Hematopoietic multipotent progenitor cell (in vitro differentiated cells): ENCODE data around the gene ZNF462. TPM values are rescaled to one million over a fixed set of nuclear protein-coding genes. Genes with fewer than 3 reads are reported as not detected.

ENCODE experiments used
- DNase-seq, 3 donors: peaks; one replicate each; pipeline ENCODE4 v3.0.0-alpha.2; 2011 to 2015; ENCODE audit warnings: low read depth in 2 of 3, low spot score in 2 of 3
- total RNA-seq: library from RNA; depleted of rRNA; stranded (reverse); fragments of >200 nt; gene quantifications from one replicate; pipeline ENCODE4 v1.2.3, GENCODE V29; 2012

The ZNF462 gene
- total RNA-seq, 1 donor, result 6.5 TPM

DNA sequence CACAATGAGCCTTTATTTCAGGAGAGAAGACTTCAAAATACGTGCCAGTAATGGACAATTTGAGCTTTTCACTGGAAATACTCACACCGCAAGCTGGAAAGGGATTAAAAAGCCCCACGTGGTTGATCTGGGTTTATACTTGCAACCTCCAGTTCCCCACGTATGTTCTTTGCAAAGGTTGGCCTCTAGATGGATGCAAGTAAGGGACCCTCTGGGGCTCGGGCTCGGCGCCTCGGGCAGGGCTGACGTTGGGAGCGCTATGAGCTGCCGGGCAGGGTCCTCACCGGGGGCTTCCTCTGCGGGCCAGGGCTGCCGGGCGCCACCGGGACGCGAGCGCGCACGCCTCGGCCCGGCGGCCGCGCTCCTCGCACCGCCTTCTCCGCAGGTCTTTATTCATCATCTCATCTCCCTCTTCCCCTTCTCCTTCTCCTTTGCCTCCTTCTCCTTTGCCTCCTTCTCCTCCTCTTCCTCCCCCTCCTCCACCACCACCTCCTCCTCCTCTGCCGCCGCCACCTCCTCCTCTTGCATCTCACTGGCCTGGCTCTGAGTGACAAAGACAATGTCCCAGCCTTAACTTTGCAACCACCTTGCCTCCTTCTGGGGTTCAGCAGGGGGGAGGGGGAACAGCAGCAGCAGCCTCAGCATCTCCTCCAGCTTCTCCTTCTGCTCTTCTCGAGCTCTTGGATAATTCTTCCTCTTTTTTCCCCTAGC, 701 bp upstream of the ZNF462 start:
- peak in 1 of 3 donors; percentile 48 for DNase-seq

DNA sequence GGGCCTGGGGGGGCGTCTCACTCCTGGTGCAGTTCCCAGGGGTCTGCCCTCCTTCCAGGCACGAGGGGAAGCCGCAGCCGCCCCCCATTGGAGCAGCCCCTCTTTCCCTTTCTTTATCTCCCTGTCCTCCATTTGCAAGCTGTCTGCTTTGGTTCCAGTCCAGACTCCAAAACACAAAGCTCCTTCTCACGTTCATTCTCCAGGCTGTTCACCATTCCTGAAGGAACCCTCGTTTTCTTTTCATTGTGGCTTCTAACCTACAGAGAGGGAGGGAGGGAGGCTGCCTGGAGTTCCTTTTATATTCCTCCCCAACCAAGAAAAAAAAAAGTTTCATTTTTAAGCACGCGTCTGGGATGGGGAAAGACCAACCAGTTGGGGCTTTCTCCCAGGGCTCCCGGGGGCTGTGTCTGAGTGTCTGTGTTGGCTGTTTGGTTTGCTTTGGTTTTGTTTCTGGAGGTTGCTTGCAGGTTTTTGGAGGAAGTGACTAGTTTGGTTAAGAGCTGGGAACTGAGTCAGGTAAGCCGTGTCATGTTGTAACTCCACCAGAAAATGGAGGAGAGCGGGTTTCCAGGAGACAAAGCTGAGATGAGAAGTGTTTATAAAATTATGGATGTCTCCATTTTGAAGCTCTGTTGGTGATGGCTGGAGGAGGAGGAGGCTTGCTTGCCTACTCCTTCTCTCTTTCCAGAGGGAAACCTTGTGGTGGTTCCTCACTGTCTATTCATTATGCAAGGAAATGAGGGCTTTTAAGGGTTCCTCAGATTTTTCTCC, 1.6 kb downstream of the ZNF462 start:
- DNase-seq, result peak in 1 of 3 donors; percentile 20

- no peak for DNase-seq
Observed at GRCh38 chr9:106866243-106866642, 3.3 kb downstream of the ZNF462 start.

DNA sequence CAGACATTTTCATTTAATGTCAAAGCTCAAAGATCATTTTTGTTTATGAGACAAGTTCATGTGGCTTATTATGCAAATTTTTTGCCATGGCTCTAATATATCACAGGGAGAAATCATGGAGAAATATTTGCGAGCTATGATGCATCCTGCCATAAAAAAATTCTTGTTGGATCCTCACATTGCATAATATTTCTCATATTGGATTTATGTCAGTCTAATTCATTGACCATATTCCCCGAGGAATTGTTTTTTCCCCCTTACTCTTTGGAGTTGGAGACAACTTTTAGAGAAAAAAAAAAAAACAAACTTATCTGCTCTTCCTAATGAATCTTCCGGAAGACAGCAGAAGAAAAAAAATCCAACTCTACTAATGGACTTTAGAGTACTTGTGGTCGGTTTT, 4.3 kb downstream of the ZNF462 start:
- DNase-seq, result no peak

DNA sequence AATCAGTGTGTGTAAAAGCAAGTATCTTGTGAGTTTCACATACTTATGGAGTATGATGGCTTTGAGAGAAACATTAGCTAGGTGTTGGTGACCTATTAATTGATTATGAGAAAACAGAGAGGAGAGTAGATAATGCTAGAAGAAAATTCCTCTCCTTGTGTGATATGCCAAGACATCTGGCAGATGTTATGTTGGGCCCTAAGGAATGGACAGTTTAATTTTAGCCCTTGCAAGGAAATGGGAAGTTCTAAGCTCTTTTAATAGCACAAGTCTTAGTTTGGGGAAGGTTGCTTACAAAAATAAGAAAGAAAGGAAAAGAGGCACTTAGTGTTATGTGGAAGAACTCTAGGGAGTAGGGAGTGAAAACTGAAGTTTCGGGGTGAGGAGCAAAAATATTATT, 5.1 kb downstream of the ZNF462 start:
- no peak for DNase-seq

DNA sequence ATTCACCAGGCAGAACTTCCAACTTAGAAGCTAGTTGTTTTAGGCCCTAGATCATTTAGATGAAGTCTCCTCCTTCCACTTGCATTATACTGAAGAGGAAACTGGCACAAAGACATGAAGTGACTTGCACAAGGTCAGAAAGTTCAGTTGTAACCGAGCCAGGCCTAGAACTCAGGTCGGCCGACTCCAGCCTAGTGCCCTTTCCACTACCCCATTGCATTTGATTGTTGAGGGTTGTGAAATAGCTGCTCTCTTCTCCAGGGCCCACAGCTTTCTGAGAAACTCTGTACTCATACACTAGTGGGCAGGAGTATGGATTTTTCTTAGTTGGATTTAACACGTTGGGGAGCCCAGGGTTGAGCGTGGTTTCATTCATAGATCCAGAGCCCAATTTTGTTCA, 5.6 kb downstream of the ZNF462 start:
- DNase-seq, result no peak

- no peak for DNase-seq
Observed at GRCh38 chr9:106869028-106869427, 6.1 kb downstream of the ZNF462 start.

GRCh38 chr9:106869458-106869857, 6.5 kb downstream of the ZNF462 start:
- DNase-seq, result no peak

GRCh38 chr9:106872641-106873040, 9.7 kb downstream of the ZNF462 start:
- DNase-seq, result no peak

DNA sequence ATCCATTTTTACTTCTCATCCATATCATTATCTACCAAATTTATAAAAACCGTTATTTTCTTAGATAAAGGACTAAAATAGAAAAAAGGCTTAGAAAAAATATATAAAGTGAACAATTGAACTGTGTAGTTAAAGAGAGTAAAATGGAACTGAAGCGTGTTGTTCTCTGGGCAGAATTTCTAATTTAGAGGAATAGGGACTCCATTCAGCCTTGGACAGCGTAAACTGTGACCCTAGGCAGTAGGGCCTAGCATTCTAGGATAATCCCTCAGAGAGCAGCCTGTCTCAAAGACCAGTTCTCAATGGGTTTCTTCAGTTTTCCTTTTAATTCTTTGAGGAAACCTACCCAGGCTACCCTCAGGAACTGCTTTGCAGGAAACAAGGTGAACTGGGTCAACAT, 11.1 kb downstream of the ZNF462 start:
- DNase-seq, result no peak

GRCh38 chr9:106874652-106875051, 11.7 kb downstream of the ZNF462 start:
- DNase-seq, result no peak

DNA sequence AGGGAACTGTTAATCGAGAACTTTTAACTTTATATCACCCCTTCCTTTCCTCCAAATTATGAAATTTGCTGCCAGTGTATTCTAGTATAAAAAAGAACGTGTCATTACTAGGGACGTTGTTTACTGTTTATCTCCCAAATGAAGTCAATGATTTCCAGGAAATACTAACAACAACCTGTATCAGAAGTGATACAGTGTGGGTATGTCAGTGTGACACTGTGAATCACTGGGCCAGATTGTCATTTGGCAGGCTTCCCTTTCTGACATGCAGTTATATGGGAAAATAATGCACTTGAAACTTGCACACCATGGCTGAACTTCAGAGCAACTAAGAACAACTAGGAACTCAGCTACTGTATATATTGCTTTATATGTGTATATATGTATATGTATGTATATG, 12.6 kb downstream of the ZNF462 start:
- DNase-seq, result no peak

DNA sequence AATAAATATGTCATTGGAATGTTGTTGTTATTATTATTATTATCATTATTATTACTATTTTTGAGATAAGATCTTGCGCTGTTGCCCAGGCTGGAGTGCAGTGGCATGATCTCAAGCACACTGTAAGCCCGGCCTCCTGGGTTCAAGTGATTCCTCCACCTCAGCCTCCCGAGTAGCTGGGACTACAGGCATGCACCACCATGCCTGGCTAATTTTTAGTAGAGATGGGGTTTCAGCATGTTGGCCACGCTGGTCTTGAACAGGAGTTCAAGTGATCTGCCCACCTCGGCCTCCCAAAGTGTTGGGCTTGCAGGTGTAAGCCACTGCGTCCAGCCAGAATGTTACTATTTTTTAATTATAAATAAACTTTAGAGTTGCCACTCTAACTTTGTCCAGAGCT, 14.4 kb downstream of the ZNF462 start:
- DNase-seq, result no peak

DNA sequence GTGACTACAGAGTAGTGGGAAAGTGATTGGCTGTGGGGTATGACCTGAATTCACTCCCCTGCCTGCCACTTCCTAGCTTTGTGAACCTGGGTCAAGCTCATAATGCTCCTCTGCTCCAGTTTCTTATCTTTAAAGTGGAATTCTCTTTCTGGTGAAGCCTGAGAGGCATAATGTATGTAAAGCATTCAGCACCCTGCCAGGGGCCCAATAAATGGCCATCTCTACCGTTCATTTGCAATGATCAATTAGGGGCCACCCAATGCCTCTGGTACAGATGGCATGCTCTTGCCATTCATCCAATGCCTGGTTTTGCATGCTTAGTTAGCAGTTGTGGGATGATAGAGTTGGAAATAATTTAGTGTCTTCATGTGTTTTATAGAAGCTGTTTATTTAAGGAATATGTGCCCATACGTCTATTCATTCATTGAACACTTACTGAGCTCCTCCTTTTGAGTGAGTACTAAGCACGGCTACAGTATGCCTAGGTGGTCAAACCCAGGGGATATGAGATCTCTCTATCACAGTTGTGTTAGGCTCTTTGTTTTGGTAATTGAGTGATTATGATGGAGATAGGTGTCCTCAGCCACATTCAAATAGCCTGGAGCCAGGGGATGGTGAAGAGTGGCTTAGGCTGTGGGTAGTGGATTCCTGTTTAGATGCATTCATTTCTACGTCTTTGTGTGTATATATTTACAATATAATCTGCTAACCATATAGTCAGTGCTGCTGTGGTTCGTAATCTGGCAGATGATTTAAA, 15.3 kb downstream of the ZNF462 start:
- DNase-seq, result no peak

- DNase-seq, result peak in 1 of 3 donors; percentile 46
Observed at GRCh38 chr9:106878934-106879333, 16.0 kb downstream of the ZNF462 start.

GRCh38 chr9:106879439-106879882, 16.5 kb downstream of the ZNF462 start:
- no peak for DNase-seq

DNA sequence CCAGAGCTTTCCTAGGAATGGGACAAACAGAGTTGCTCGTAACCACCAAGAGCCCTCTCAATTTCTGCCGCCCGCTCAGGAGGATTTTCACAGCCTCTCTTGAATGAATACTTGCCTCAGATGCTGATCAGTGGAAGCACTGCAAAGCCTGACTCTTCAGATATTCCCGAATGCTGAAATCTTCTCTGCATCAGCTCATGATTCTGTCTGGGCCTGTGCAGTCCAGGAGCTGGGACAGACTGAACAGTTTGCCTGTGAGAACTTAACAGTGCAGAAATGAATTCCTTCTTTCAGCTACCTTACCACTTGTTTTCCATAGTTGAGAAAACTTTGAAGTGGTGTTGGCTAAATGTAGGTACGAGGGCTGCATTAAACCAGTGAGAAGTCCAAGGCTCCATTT, 17.1 kb downstream of the ZNF462 start:
- DNase-seq, result no peak

GRCh38 chr9:106880863-106881262, 17.9 kb downstream of the ZNF462 start:
- no peak for DNase-seq

- DNase-seq, result no peak
Observed at GRCh38 chr9:106883030-106883429, 20.1 kb downstream of the ZNF462 start.

DNA sequence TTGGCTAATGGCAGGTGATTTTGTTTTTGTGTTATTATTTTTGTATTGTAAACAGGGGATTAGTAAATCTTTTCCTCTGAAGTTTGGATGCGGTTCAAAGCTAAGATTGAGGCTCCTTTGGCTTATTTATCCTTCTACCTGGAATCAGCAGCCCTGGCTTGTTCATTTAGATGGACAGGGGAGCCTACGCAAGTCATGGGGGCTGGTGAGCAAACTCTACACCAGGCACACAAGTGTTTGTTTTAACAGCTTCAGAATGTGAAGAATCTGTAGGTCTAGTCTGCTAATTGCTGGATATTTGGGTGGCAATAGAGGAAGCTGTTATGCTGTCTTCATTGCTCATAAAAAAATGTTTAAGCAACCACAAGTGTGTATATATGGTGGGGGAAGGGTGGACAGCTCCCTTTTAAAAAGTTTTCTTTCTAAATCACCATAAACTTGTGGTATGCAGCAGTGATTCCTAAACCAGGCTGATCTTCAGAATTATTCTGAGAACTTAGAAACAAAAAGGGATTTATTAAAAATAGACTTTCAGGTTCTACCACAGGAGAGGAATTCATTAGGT, 20.7 kb downstream of the ZNF462 start:
- DNase-seq, result peak in 1 of 3 donors; percentile 37

DNA sequence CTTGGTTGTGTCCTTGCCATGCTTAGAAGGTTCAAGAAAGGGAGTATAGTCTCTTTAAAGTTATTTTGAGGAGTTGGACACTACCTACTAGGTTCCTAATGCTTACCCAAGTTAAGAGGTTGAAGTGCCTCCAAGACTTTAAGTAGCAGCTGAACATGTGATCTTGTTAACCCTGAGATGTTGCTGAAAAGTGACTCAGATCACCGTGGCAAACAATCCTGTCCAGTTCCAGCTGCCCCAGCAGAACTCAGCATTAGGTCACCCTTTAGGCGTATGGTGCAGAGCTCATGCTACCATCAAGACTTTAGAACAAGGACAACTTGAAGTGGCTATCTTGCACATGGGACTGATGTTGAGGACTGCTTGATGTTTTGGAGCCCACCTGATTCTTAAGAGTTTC, 22.5 kb downstream of the ZNF462 start:
- no peak for DNase-seq
